Panc1 (cell line): ENCODE measurements around the gene TMEM51. TPM values are rescaled to one million over a fixed set of nuclear protein-coding genes. Genes with fewer than 3 reads are reported as not detected.

Source experiments
- ATAC-seq: fragments of 200-7000 bp; cut with Tn5 transposase; 2 replicates; pipeline ENCODE4 v1.9.1; 2020; ENCODE audit warnings: mild to moderate bottlenecking, moderate library complexity
- BruUV-seq: library from RNA; stranded (reverse); fragments of 400-500 nt; replicated peaks from 2 replicates; lab custom pipeline; 2021; lab: Mats Ljungman, UMichigan
- CTCF ChIA-PET: fragments of 300-600 bp; sonication (Branson Sonifier 250); formaldehyde crosslinking; loops from one replicate; lab custom pipeline; 2022; ENCODE audit warnings: antibody characterized with exemption; lab: Charles Lee
- POLR2A ChIA-PET: fragments of 300-600 bp; sonication (Branson Sonifier 250); formaldehyde crosslinking; loops from one replicate; lab custom pipeline; 2022; ENCODE audit warnings: antibody characterized with exemption; lab: Charles Lee
- DNase-seq: peaks from one replicate; pipeline ENCODE4 v3.0.0-alpha.2; 2010; ENCODE audit warnings: low read depth, low spot score
- H3K27ac ChIP-seq: 2 replicates; pipeline ENCODE4 v1.5.1; 2011; ENCODE audit warnings: mild to moderate bottlenecking, low read length, inconsistent platforms
- H3K27me3 ChIP-seq: fragments of 200-500 bp; sonication (Bioruptor generic); 2 replicates; pipeline ENCODE4 v1.6.0; 2014; ENCODE audit warnings: low read length, inconsistent platforms; ENCODE audit not compliant: control insufficient read depth, insufficient read depth
- H3K36me3 ChIP-seq: fragments of 200-500 bp; sonication (Bioruptor generic); 2 replicates; pipeline ENCODE4 v1.5.1; 2014; ENCODE audit warnings: inconsistent platforms, mild to moderate bottlenecking, low read length, moderate library complexity; ENCODE audit not compliant: control insufficient read depth, insufficient read depth
- H3K4me1 ChIP-seq: 2 replicates; pipeline ENCODE4 v1.5.1; 2011; ENCODE audit warnings: inconsistent platforms, mild to moderate bottlenecking, low read length, moderate library complexity; ENCODE audit not compliant: control insufficient read depth, insufficient read depth
- H3K4me3 ChIP-seq, 2 experiments: 2 replicates each; pipeline ENCODE4 v1.5.1; 2011 to 2012; ENCODE audit warnings: low read depth in 2 of 2, low read length in 2 of 2, mild to moderate bottlenecking in 2 of 2, inconsistent platforms in 1 of 2, moderate library complexity in 1 of 2
- H3K9me3 ChIP-seq: fragments of 200-500 bp; sonication (Bioruptor generic); 2 replicates; pipeline ENCODE4 v1.5.1; 2014; ENCODE audit warnings: low read depth, mild to moderate bottlenecking, inconsistent platforms, low read length, moderate library complexity; ENCODE audit not compliant: control insufficient read depth, insufficient read depth
- POLR2AphosphoS5 ChIP-seq: IDR thresholded peaks from 2 replicates; pipeline ENCODE4 v1.6.1; 2012; ENCODE audit warnings: mild to moderate bottlenecking, low read depth, low read length, moderate library complexity
- SIN3A ChIP-seq: IDR thresholded peaks from 2 replicates; pipeline ENCODE4 v1.6.1; 2012; ENCODE audit warnings: low read depth, mild to moderate bottlenecking, low read length, moderate library complexity, borderline replicate concordance; ENCODE audit not compliant: insufficient read depth
- TCF7L2 ChIP-seq: IDR thresholded peaks from 2 replicates; pipeline ENCODE4 v1.6.1; 2011; ENCODE audit warnings: mild to moderate bottlenecking, low read depth, low read length, inconsistent platforms
- in situ Hi-C: cut with HindIII; loops from 2 replicates; pipeline ENCODE4 v1.10.0; 2016; ENCODE audit warnings: low sequenced_read_pairs, low pct_unique_long_range_greater_than_20kb
- intact Hi-C: fragments of 100-400 bp; cut with micrococcal nuclease; formaldehyde crosslinking; loops from one replicate; pipeline ENCODE4 v1.10.0; 2022; ENCODE audit not compliant: unreplicated experiment
- total RNA-seq: library from RNA; stranded (reverse); gene quantifications from one replicate; pipeline ENCODE4 v1.2.1, GENCODE V29; 2021; ENCODE audit not compliant: unreplicated experiment
- TF ChIP-seq, protein P1 (sequence below), 2 experiments: IDR thresholded peaks; 2 replicates each; pipeline ENCODE4 v1.6.1; 2011 to 2012; ENCODE audit warnings: low read depth in 2 of 2, control low read depth in 1 of 2, low read length in 1 of 2, mild to moderate bottlenecking in 1 of 2, moderate library complexity in 1 of 2; ENCODE audit not compliant: insufficient read depth in 1 of 2
- TF ChIP-seq, protein P2 (sequence below): fragments of 450-650 bp; IDR thresholded peaks from 2 replicates; pipeline ENCODE4 v1.5.1; 2017; ENCODE audit warnings: mild to moderate bottlenecking

Gene TMEM51
- total RNA-seq, 1 experiment from 2014 or later, result 25.8 TPM

DNA sequence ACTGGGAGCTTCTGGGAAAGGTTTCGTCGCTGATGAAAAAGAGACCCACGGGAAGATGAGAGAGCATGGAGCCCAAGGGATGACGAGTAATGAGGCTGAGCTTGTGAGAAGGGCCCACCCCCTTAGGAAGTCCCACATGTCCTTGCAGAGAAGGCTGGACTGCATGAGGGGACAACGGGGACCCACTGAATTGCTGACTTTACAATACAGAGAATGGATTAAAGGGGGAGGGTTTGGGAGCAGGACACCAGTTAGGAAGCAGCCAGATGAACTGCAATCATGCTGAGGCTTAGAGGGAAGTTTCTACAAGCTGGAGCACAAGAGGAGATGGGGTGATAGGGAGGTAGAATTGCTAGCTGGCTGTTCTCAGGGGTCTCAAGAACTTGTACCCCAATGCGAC, 5.5 kb upstream of the TMEM51 start:
- BruUV-seq, result no TSS peak
- in situ Hi-C loops, result no loop called here
- TF ChIP-seq SIN3A, result no peak
- TF ChIP-seq POLR2AphosphoS5, result no peak
- no peak for TF ChIP-seq TCF7L2
- TF ChIP-seq, protein P1, sequence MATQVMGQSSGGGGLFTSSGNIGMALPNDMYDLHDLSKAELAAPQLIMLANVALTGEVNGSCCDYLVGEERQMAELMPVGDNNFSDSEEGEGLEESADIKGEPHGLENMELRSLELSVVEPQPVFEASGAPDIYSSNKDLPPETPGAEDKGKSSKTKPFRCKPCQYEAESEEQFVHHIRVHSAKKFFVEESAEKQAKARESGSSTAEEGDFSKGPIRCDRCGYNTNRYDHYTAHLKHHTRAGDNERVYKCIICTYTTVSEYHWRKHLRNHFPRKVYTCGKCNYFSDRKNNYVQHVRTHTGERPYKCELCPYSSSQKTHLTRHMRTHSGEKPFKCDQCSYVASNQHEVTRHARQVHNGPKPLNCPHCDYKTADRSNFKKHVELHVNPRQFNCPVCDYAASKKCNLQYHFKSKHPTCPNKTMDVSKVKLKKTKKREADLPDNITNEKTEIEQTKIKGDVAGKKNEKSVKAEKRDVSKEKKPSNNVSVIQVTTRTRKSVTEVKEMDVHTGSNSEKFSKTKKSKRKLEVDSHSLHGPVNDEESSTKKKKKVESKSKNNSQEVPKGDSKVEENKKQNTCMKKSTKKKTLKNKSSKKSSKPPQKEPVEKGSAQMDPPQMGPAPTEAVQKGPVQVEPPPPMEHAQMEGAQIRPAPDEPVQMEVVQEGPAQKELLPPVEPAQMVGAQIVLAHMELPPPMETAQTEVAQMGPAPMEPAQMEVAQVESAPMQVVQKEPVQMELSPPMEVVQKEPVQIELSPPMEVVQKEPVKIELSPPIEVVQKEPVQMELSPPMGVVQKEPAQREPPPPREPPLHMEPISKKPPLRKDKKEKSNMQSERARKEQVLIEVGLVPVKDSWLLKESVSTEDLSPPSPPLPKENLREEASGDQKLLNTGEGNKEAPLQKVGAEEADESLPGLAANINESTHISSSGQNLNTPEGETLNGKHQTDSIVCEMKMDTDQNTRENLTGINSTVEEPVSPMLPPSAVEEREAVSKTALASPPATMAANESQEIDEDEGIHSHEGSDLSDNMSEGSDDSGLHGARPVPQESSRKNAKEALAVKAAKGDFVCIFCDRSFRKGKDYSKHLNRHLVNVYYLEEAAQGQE (IDR thresholded peaks at IDR 0.05; ENCODE audit: insufficient read depth in 1 of 2, low read depth in 2 of 2, low read length in 1 of 2), result no peak
- TF ChIP-seq, protein P2, sequence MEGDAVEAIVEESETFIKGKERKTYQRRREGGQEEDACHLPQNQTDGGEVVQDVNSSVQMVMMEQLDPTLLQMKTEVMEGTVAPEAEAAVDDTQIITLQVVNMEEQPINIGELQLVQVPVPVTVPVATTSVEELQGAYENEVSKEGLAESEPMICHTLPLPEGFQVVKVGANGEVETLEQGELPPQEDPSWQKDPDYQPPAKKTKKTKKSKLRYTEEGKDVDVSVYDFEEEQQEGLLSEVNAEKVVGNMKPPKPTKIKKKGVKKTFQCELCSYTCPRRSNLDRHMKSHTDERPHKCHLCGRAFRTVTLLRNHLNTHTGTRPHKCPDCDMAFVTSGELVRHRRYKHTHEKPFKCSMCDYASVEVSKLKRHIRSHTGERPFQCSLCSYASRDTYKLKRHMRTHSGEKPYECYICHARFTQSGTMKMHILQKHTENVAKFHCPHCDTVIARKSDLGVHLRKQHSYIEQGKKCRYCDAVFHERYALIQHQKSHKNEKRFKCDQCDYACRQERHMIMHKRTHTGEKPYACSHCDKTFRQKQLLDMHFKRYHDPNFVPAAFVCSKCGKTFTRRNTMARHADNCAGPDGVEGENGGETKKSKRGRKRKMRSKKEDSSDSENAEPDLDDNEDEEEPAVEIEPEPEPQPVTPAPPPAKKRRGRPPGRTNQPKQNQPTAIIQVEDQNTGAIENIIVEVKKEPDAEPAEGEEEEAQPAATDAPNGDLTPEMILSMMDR, result no peak
- intact Hi-C loops, result no loop called here
- Histone ChIP-seq H3K4me1 (no peaks in the 10 kb centered on the region), H3K27ac (no peak overlapping the region), H3K9me3 (no peaks in the 10 kb centered on the region), H3K4me3 (no peak overlapping the region), H3K27me3 (no peaks in the 10 kb centered on the region), H3K36me3 (no peaks in the 10 kb centered on the region)
- POLR2A ChIA-PET, result no interaction called here
- no peak for DNase-seq
- CTCF ChIA-PET, result no interaction called here
- ATAC-seq, result no peak

DNA sequence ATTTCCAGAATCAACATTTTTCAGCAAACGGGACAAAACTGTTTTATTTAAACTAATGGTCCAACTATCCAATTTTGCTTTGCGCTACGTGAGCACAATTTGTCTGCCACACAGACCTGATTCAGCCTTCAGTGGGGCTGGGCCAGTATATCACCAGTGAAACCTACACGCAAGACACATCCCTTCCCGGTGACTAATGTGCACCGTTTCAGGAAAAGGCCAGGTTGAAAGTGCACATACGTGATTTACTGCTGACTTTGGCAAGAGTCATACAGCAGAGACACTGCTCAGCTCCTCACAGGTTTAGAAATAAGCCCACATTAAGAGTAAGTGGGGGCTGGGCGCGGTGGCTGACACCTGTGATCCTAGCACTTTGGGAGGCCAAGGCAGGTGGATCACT, 5.1 kb upstream of the TMEM51 start:
- H3K27ac ChIP-seq, result no peak overlapping the region
- ChIA-PET POLR2A (no interaction called here), CTCF (no interaction called here)
- no peak overlapping the region for H3K4me3 ChIP-seq
- intact Hi-C loops, result no loop called here
- TF ChIP-seq, protein P2, result no peak
- no peak for TF ChIP-seq TCF7L2
- ATAC-seq (no peak), DNase-seq (no peak)
- no TSS peak for BruUV-seq
- in situ Hi-C loops, result no loop called here
- H3K4me1 ChIP-seq, result no peaks in the 10 kb centered on the region
- no peaks in the 10 kb centered on the region for H3K9me3 ChIP-seq
- no peaks in the 10 kb centered on the region for H3K36me3 ChIP-seq
- H3K27me3 ChIP-seq, result no peaks in the 10 kb centered on the region
